Measurements from ENCODE around the gene DSEL.

Gene DSEL

GRCh38 chr18:67516539-67517443 lies at the start of gene DSEL:
Gene DSEL (minus strand): TSS chr18:67516720. CDS start chr18:67514608, 2,112 bp downstream.
- peak within 1 kb of the TSS; percentile 20 for H3K27ac Mint-ChIP-seq
- intact Hi-C loops (cut with micrococcal nuclease), result loop anchor here (10.0 kb wide), 1 partner anchor 1208 kb away; no protein-coding TSS in a partner anchor
- peaks cover 61% of the 10 kb centered on the region for H3K27me3 Mint-ChIP-seq
- peak within 1 kb of the TSS; percentile 92 for H3K4me3 Mint-ChIP-seq
- H3K36me3 Mint-ChIP-seq (ENCODE audit: low read depth), result peaks cover 10% of the 10 kb centered on the region
- H3K9me3 Mint-ChIP-seq, result no peaks in the 10 kb centered on the region
- H3K4me1 Mint-ChIP-seq (ENCODE audit: low read depth), result peaks cover 20% of the 10 kb centered on the region

GRCh38 chr18:67553437-67553836 lies 36.9 kb upstream of the DSEL start:
- intact Hi-C loops (cut with micrococcal nuclease), result no loop called here
- H3K36me3 Mint-ChIP-seq (ENCODE audit: low read depth), result no peaks in the 10 kb centered on the region
- no peak overlapping the region for H3K4me3 Mint-ChIP-seq
- no peaks in the 10 kb centered on the region for H3K9me3 Mint-ChIP-seq
- no peak overlapping the region for H3K27ac Mint-ChIP-seq
- H3K27me3 Mint-ChIP-seq, result no peaks in the 10 kb centered on the region
- no peaks in the 10 kb centered on the region for H3K4me1 Mint-ChIP-seq (ENCODE audit: low read depth)

- no peaks in the 10 kb centered on the region for H3K4me1 Mint-ChIP-seq (ENCODE audit: low read depth)
- intact Hi-C loops (cut with micrococcal nuclease), result no loop called here
- H3K27me3 Mint-ChIP-seq, result no peaks in the 10 kb centered on the region
- H3K27ac Mint-ChIP-seq, result no peak overlapping the region
- no peak overlapping the region for H3K4me3 Mint-ChIP-seq
- H3K36me3 Mint-ChIP-seq (ENCODE audit: low read depth), result no peaks in the 10 kb centered on the region
- no peaks in the 10 kb centered on the region for H3K9me3 Mint-ChIP-seq
These were observed 34.5 kb upstream of the DSEL start for GRCh38 chr18:67550872-67551520.

- Mint-ChIP-seq H3K36me3 (ENCODE audit: low read depth) (no peaks in the 10 kb centered on the region), H3K27ac (no peak overlapping the region), H3K27me3 (no peaks in the 10 kb centered on the region), H3K9me3 (no peaks in the 10 kb centered on the region), H3K4me3 (no peak overlapping the region), H3K4me1 (ENCODE audit: low read depth) (no peaks in the 10 kb centered on the region)
- intact Hi-C loops (cut with micrococcal nuclease), result no loop called here
These were observed 33.4 kb upstream of the DSEL start for GRCh38 chr18:67549946-67550345.

GRCh38 chr18:67545681-67546080 lies 29.2 kb upstream of the DSEL start:
- Mint-ChIP-seq H3K27me3 (no peaks in the 10 kb centered on the region), H3K9me3 (no peaks in the 10 kb centered on the region), H3K4me1 (ENCODE audit: low read depth) (no peaks in the 10 kb centered on the region), H3K36me3 (ENCODE audit: low read depth) (no peaks in the 10 kb centered on the region), H3K27ac (no peak overlapping the region), H3K4me3 (no peak overlapping the region)
- intact Hi-C loops (cut with micrococcal nuclease), result no loop called here

- intact Hi-C loops (cut with micrococcal nuclease), result no loop called here
- Mint-ChIP-seq H3K27me3 (no peaks in the 10 kb centered on the region), H3K36me3 (ENCODE audit: low read depth) (no peaks in the 10 kb centered on the region), H3K27ac (no peak overlapping the region), H3K4me1 (ENCODE audit: low read depth) (no peaks in the 10 kb centered on the region), H3K9me3 (no peaks in the 10 kb centered on the region), H3K4me3 (no peak overlapping the region)
These were observed 24.0 kb upstream of the DSEL start for GRCh38 chr18:67540559-67540958.

GRCh38 chr18:67531929-67532328 lies 15.4 kb upstream of the DSEL start:
- Mint-ChIP-seq H3K36me3 (ENCODE audit: low read depth) (no peaks in the 10 kb centered on the region), H3K27me3 (no peaks in the 10 kb centered on the region), H3K27ac (no peak overlapping the region), H3K9me3 (no peaks in the 10 kb centered on the region), H3K4me1 (ENCODE audit: low read depth) (no peaks in the 10 kb centered on the region), H3K4me3 (no peak overlapping the region)
- intact Hi-C loops (cut with micrococcal nuclease), result no loop called here

GRCh38 chr18:67525328-67526099 lies 9.0 kb upstream of the DSEL start:
- Mint-ChIP-seq H3K27me3 (no peaks in the 10 kb centered on the region), H3K36me3 (ENCODE audit: low read depth) (no peaks in the 10 kb centered on the region), H3K4me1 (ENCODE audit: low read depth) (no peaks in the 10 kb centered on the region), H3K4me3 (no peak overlapping the region), H3K9me3 (no peaks in the 10 kb centered on the region), H3K27ac (no peak overlapping the region)
- intact Hi-C loops (cut with micrococcal nuclease), result no loop called here

GRCh38 chr18:67520351-67520921 lies 3.9 kb upstream of the DSEL start:
- H3K27ac Mint-ChIP-seq, result no peak overlapping the region
- intact Hi-C loops (cut with micrococcal nuclease), result no loop called here
- no peak overlapping the region for H3K4me3 Mint-ChIP-seq
- peaks cover 10% of the 10 kb centered on the region for H3K36me3 Mint-ChIP-seq (ENCODE audit: low read depth)
- peaks cover 38% of the 10 kb centered on the region for H3K27me3 Mint-ChIP-seq
- H3K4me1 Mint-ChIP-seq (ENCODE audit: low read depth), result peaks cover 19% of the 10 kb centered on the region
- no peaks in the 10 kb centered on the region for H3K9me3 Mint-ChIP-seq

- intact Hi-C loops (cut with micrococcal nuclease), result loop anchor here (10.0 kb wide), 1 partner anchor 1205 kb away; no protein-coding TSS in a partner anchor
- no peaks in the 10 kb centered on the region for H3K9me3 Mint-ChIP-seq
- H3K4me3 Mint-ChIP-seq, result no peak overlapping the region
- H3K27ac Mint-ChIP-seq, result no peak overlapping the region
- H3K36me3 Mint-ChIP-seq (ENCODE audit: low read depth), result peaks cover 10% of the 10 kb centered on the region
- H3K4me1 Mint-ChIP-seq (ENCODE audit: low read depth), result peaks cover 20% of the 10 kb centered on the region
- H3K27me3 Mint-ChIP-seq, result peaks cover 46% of the 10 kb centered on the region
These were observed 3.1 kb upstream of the DSEL start for GRCh38 chr18:67519592-67519991.

- H3K27ac Mint-ChIP-seq, result no peak overlapping the region
- peaks cover 56% of the 10 kb centered on the region for H3K27me3 Mint-ChIP-seq
- intact Hi-C loops (cut with micrococcal nuclease), result loop anchor here (10.0 kb wide), 1 partner anchor 1206 kb away; no protein-coding TSS in a partner anchor
- H3K36me3 Mint-ChIP-seq (ENCODE audit: low read depth), result peaks cover 10% of the 10 kb centered on the region
- no peak overlapping the region for H3K4me3 Mint-ChIP-seq
- H3K4me1 Mint-ChIP-seq (ENCODE audit: low read depth), result peaks cover 20% of the 10 kb centered on the region
- H3K9me3 Mint-ChIP-seq, result no peaks in the 10 kb centered on the region
These were observed 2.0 kb upstream of the DSEL start for GRCh38 chr18:67518566-67518965.

GRCh38 chr18:67517444-67517765 lies 885 bp upstream of the DSEL start:
- peak overlapping the region; percentile 92 for H3K4me3 Mint-ChIP-seq
- intact Hi-C loops (cut with micrococcal nuclease), result loop anchor here (10.0 kb wide), 1 partner anchor 1207 kb away; no protein-coding TSS in a partner anchor
- H3K9me3 Mint-ChIP-seq, result no peaks in the 10 kb centered on the region
- H3K27ac Mint-ChIP-seq, result no peak overlapping the region
- peaks cover 59% of the 10 kb centered on the region for H3K27me3 Mint-ChIP-seq
- H3K4me1 Mint-ChIP-seq (ENCODE audit: low read depth), result peaks cover 20% of the 10 kb centered on the region
- peaks cover 10% of the 10 kb centered on the region for H3K36me3 Mint-ChIP-seq (ENCODE audit: low read depth)

GRCh38 chr18:67515942-67516538 lies 480 bp downstream of the DSEL start:
- H3K27ac Mint-ChIP-seq, result no peak overlapping the region
- H3K36me3 Mint-ChIP-seq (ENCODE audit: low read depth), result peaks cover 10% of the 10 kb centered on the region
- peaks cover 20% of the 10 kb centered on the region for H3K4me1 Mint-ChIP-seq (ENCODE audit: low read depth)
- no peaks in the 10 kb centered on the region for H3K9me3 Mint-ChIP-seq
- intact Hi-C loops (cut with micrococcal nuclease), result loop anchor here (10.0 kb wide), 1 partner anchor 1209 kb away; no protein-coding TSS in a partner anchor
- peaks cover 64% of the 10 kb centered on the region for H3K27me3 Mint-ChIP-seq
- H3K4me3 Mint-ChIP-seq, result peak overlapping the region; percentile 92

Data from dendritic cell treated with granulocyte-macrophage colony-stimulating factor and Interleukin-4, amounts not matched to agents 40 ng/mL and 50 ng/mL, for 4 days (primary cell).